HepG2 (cell line): ENCODE results near the gene RPL6. TPM values are rescaled to one million over a fixed set of nuclear protein-coding genes. Genes with fewer than 3 reads are reported as not detected.

Experiments used
- ARHGAP35 ChIP-seq: sonication (generic); formaldehyde crosslinking; IDR thresholded peaks from 2 replicates; pipeline ENCODE4 v1.9.0; 2022; ENCODE audit warnings: mild to moderate bottlenecking, inconsistent platforms, moderate library complexity, missing genetic modification reagents, borderline replicate concordance
- DMAP1 ChIP-seq: IDR thresholded peaks from 2 replicates; pipeline ENCODE4 v1.6.1; 2016
- GABPB1 ChIP-seq: IDR thresholded peaks from 2 replicates; pipeline ENCODE4 v1.6.1; 2016; ENCODE audit warnings: mild to moderate bottlenecking, missing genetic modification reagents, moderate library complexity, missing compliant biosample characterization
- HMGXB3 ChIP-seq: sonication (generic); formaldehyde crosslinking; IDR thresholded peaks from 2 replicates; pipeline ENCODE4 v1.4.0; 2020; ENCODE audit warnings: missing genetic modification reagents, borderline replicate concordance
- HOXA3 ChIP-seq: sonication (generic); formaldehyde crosslinking; IDR thresholded peaks from 2 replicates; pipeline ENCODE4 v1.5.0; 2020; ENCODE audit warnings: missing genetic modification reagents
- NKX3-1 ChIP-seq: sonication (generic); formaldehyde crosslinking; IDR thresholded peaks from 2 replicates; pipeline ENCODE4 v1.5.0; 2020; ENCODE audit warnings: missing genetic modification reagents
- PBX3 ChIP-seq: sonication (generic); formaldehyde crosslinking; IDR thresholded peaks from 2 replicates; pipeline ENCODE4 v1.8.1; 2023; ENCODE audit warnings: missing genetic modification reagents, inconsistent platforms, borderline replicate concordance
- POGZ ChIP-seq: sonication (generic); formaldehyde crosslinking; IDR thresholded peaks from 2 replicates; pipeline ENCODE4 v1.4.0; 2020; ENCODE audit warnings: mild to moderate bottlenecking, missing genetic modification reagents
- POLR2AphosphoS5 ChIP-seq: IDR thresholded peaks from 2 replicates; pipeline ENCODE4 v1.6.1; 2012; ENCODE audit warnings: low read depth, low read length
- TEF ChIP-seq: sonication (generic); formaldehyde crosslinking; IDR thresholded peaks from 2 replicates; pipeline ENCODE4 v1.5.0; 2020; ENCODE audit warnings: missing genetic modification reagents
- TFDP2 ChIP-seq: sonication (generic); formaldehyde crosslinking; IDR thresholded peaks from 2 replicates; pipeline ENCODE4 v1.4.0; 2020; ENCODE audit warnings: missing genetic modification reagents
- ZBTB20 ChIP-seq: sonication (generic); formaldehyde crosslinking; IDR thresholded peaks from 2 replicates; pipeline ENCODE4 v1.8.1; 2023; ENCODE audit warnings: missing genetic modification reagents, low read depth, mild to moderate bottlenecking, borderline replicate concordance
- ZNF101 ChIP-seq: sonication (generic); formaldehyde crosslinking; IDR thresholded peaks from 2 replicates; pipeline ENCODE4 v1.4.0; 2020; ENCODE audit warnings: mild to moderate bottlenecking, low read depth, missing genetic modification reagents, borderline replicate concordance
- ZNF17 ChIP-seq: sonication (generic); formaldehyde crosslinking; IDR thresholded peaks from 2 replicates; pipeline ENCODE4 v1.5.0; 2020; ENCODE audit warnings: mild to moderate bottlenecking, missing genetic modification reagents
- ZNF18 ChIP-seq: sonication (generic); formaldehyde crosslinking; IDR thresholded peaks from 2 replicates; pipeline ENCODE4 v1.8.0; 2022; ENCODE audit warnings: mild to moderate bottlenecking, missing genetic modification reagents; ENCODE audit not compliant: insufficient replicate concordance
- ZNF383 ChIP-seq: sonication (generic); formaldehyde crosslinking; IDR thresholded peaks from 2 replicates; pipeline ENCODE4 v1.4.0; 2020; ENCODE audit warnings: missing genetic modification reagents, mild to moderate bottlenecking, borderline replicate concordance
- ZNF556 ChIP-seq: sonication (generic); formaldehyde crosslinking; IDR thresholded peaks from 2 replicates; pipeline ENCODE4 v1.4.0; 2020; ENCODE audit warnings: mild to moderate bottlenecking, missing genetic modification reagents, borderline replicate concordance
- ZNF768 ChIP-seq: sonication (generic); formaldehyde crosslinking; IDR thresholded peaks from 2 replicates; pipeline ENCODE4 v1.4.0; 2020; ENCODE audit warnings: missing genetic modification reagents
- polyA plus RNA-seq, 8 experiments: library from polyadenylated mRNA; depleted of rRNA in 3 of 8; stranded (reverse) in 7 of 8; unstranded in 1 of 8; fragments of >200 nt; fragmentation: Illumina TruSeq in 4 of 8; extraction: Trizol in 4 of 8; gene quantifications; 2 replicates each; pipeline versions ENCODE4 v1.2.1 to v1.2.3, GENCODE V29; 2011 to 2016; ENCODE audit warnings: low read depth in 4 of 8, missing spikeins in 1 of 8, mixed read lengths in 1 of 8; ENCODE audit not compliant: insufficient read depth in 1 of 8
- total RNA-seq, 5 experiments: library from RNA; depleted of rRNA; stranded (reverse); fragments of >200 nt; fragmentation: Illumina TruSeq; extraction: Trizol; gene quantifications; 2 replicates each; pipeline ENCODE4 v1.2.3, GENCODE V29; 2016; ENCODE audit warnings: low read depth in 1 of 5

Gene RPL6
- total and polyA plus RNA-seq, 2 of the 13 experiments (the other 11 are each of a cell fraction or from before 2014, with no cell fraction given): 1,551 to 1,719 TPM

GRCh38 chr12:112381883-112382796 lies 27.3 kb downstream of the RPL6 start, which contains the start of gene HECTD4 (continued):
- TF ChIP-seq PBX3 (no peak), ZBTB20 (CRISPR knock-in tag) (peak; percentile 32; the same call in 1 of the 2 replicates), ZNF383 (CRISPR knock-in tag) (no peak), TFDP2 (CRISPR knock-in tag) (peak; percentile 44; the same call in 1 of the 2 replicates), GABPB1 (CRISPR knock-in tag) (peak; percentile 80), HMGXB3 (CRISPR knock-in tag) (no peak), DMAP1 (peak; percentile 43; the same call in 1 of the 2 replicates), POLR2AphosphoS5 (peak; percentile 78), ZNF101 (CRISPR knock-in tag) (no peak), NKX3-1 (CRISPR knock-in tag) (no peak), HOXA3 (CRISPR knock-in tag) (peak; percentile 79; the same call in 1 of the 2 replicates), POGZ (CRISPR knock-in tag) (peak; percentile 71), ZNF768 (no peak; the same call in 1 of the 2 replicates), ZNF17 (CRISPR knock-in tag) (no peak), ARHGAP35 (CRISPR knock-in tag) (peak; percentile 38; the same call in 1 of the 2 replicates), ZNF18 (CRISPR knock-in tag) (peak; percentile 54), ZNF556 (CRISPR knock-in tag) (peak; percentile 44; the same call in 1 of the 2 replicates), TEF (CRISPR knock-in tag) (no peak)
